HepG2 (cell line): ENCODE measurements around the gene ZDHHC7. TPM values are rescaled to one million over a fixed set of nuclear protein-coding genes. Genes with fewer than 3 reads are reported as not detected.
A peak's percentile ranks its signal among the peaks of the same experiment; 100 is the strongest.

ENCODE experiments used
- HMGA1 ChIP-seq: sonication (generic); formaldehyde crosslinking; conservative IDR thresholded peaks from 2 replicates; pipeline ENCODE4 v1.4.0; 2020; ENCODE audit warnings: missing genetic modification reagents
- HOXA7 ChIP-seq: sonication (generic); formaldehyde crosslinking; IDR thresholded peaks from 2 replicates; pipeline ENCODE4 v1.8.1; 2022; ENCODE audit warnings: mild to moderate bottlenecking, missing genetic modification reagents, moderate library complexity
- RBFOX2 ChIP-seq: fragments of 200-400 bp; formaldehyde crosslinking; IDR thresholded peaks from 2 replicates; pipeline ENCODE4 v1.6.1; 2017; ENCODE audit warnings: low read depth, mild to moderate bottlenecking, low read length
- RFX1 ChIP-seq: fragments of 450-650 bp; IDR thresholded peaks from 2 replicates; pipeline ENCODE4 v1.6.1; 2017
- ZKSCAN8 ChIP-seq: IDR thresholded peaks from 2 replicates; pipeline ENCODE4 v1.6.1; 2016; ENCODE audit warnings: borderline replicate concordance, missing genetic modification reagents, missing compliant biosample characterization
- ZNF720 ChIP-seq: sonication (generic); formaldehyde crosslinking; IDR thresholded peaks from 2 replicates; pipeline ENCODE4 v1.4.0; 2020; ENCODE audit warnings: missing genetic modification reagents
- ZSCAN20 ChIP-seq: sonication (generic); formaldehyde crosslinking; IDR thresholded peaks from 2 replicates; pipeline ENCODE4 v1.4.0; 2020; ENCODE audit warnings: missing genetic modification reagents, mild to moderate bottlenecking, borderline replicate concordance
- ZSCAN22 ChIP-seq: sonication (generic); formaldehyde crosslinking; IDR thresholded peaks from 2 replicates; pipeline ENCODE4 v1.4.0; 2020; ENCODE audit warnings: mild to moderate bottlenecking, missing genetic modification reagents
- polyA plus RNA-seq, 8 experiments: library from polyadenylated mRNA; depleted of rRNA in 3 of 8; stranded (reverse) in 7 of 8; unstranded in 1 of 8; fragments of >200 nt; fragmentation: Illumina TruSeq in 4 of 8; extraction: Trizol in 4 of 8; gene quantifications; 2 replicates each; pipeline versions ENCODE4 v1.2.1 to v1.2.3, GENCODE V29; 2011 to 2016; ENCODE audit warnings: low read depth in 4 of 8, missing spikeins in 1 of 8, mixed read lengths in 1 of 8; ENCODE audit not compliant: insufficient read depth in 1 of 8
- total RNA-seq, 5 experiments: library from RNA; depleted of rRNA; stranded (reverse); fragments of >200 nt; fragmentation: Illumina TruSeq; extraction: Trizol; gene quantifications; 2 replicates each; pipeline ENCODE4 v1.2.3, GENCODE V29; 2016; ENCODE audit warnings: low read depth in 1 of 5
- TF ChIP-seq, protein P1 (sequence below): sonication (generic); formaldehyde crosslinking; IDR thresholded peaks from 2 replicates; pipeline ENCODE4 v1.4.0; 2020; ENCODE audit warnings: missing genetic modification reagents, mild to moderate bottlenecking, borderline replicate concordance
- TF ChIP-seq, protein P2 (sequence below): sonication (generic); formaldehyde crosslinking; IDR thresholded peaks from 2 replicates; pipeline ENCODE4 v1.4.0; 2020; ENCODE audit warnings: missing genetic modification reagents, borderline replicate concordance
- TF ChIP-seq, protein P3 (sequence below): sonication (generic); formaldehyde crosslinking; IDR thresholded peaks from 2 replicates; pipeline ENCODE4 v1.5.1; 2020; ENCODE audit warnings: mild to moderate bottlenecking, missing genetic modification reagents
- TF ChIP-seq, protein P4 (sequence below): sonication (generic); formaldehyde crosslinking; IDR thresholded peaks from 2 replicates; pipeline ENCODE4 v1.5.0; 2020; ENCODE audit warnings: mild to moderate bottlenecking, missing genetic modification reagents, borderline replicate concordance

The ZDHHC7 gene
- total and polyA plus RNA-seq, 2 of the 13 experiments (the other 11 are each of a cell fraction or from before 2014, with no cell fraction given) = 46.8 to 67.6 TPM

DNA sequence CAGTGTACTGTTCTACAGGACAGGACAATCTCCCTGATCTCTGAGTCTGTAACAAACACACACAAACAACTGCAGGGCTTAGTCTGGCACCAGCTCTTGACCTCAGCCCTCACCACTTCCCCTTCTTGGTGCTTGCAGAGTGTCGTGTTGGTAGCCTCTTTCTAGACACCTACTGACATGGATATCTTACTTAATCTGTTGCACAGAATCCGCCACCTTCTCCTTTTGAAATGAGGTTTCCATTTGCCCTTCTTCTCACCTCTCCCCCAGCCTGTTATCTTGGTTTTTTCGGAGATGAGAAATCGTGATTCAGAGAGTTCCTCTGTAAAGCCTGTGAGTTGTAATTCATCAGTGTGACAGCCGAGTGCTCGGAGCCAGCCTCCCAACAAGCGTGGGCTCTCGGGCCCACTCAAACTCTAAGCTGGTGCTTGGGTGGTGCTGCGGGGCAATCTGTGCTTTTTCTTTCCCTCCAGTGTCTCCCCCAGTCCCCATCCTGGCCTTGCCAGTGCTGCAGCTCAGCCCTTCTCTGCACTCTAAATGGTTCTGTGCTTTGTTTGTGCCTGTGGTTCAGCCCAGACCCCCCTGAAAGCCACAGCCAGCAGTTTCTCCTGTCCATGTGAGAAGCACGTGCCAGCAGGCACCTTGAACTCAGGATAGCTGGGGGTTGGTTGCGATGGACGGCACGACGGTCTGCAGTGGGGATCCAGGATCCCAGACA, 44.3 kb upstream of the ZDHHC7 start (continued):
- TF ChIP-seq, protein P1, sequence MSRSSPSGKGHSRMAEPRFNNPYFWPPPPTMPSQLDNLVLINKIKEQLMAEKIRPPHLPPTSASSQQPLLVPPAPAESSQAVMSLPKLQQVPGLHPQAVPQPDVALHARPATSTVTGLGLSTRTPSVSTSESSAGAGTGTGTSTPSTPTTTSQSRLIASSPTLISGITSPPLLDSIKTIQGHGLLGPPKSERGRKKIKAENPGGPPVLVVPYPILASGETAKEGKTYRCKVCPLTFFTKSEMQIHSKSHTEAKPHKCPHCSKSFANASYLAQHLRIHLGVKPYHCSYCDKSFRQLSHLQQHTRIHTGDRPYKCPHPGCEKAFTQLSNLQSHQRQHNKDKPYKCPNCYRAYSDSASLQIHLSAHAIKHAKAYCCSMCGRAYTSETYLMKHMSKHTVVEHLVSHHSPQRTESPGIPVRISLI (CRISPR knock-in tag) = 0 out of 2 replicates have a peak, but pooled peaks have one; percentile 17
- TF ChIP-seq, protein P2, sequence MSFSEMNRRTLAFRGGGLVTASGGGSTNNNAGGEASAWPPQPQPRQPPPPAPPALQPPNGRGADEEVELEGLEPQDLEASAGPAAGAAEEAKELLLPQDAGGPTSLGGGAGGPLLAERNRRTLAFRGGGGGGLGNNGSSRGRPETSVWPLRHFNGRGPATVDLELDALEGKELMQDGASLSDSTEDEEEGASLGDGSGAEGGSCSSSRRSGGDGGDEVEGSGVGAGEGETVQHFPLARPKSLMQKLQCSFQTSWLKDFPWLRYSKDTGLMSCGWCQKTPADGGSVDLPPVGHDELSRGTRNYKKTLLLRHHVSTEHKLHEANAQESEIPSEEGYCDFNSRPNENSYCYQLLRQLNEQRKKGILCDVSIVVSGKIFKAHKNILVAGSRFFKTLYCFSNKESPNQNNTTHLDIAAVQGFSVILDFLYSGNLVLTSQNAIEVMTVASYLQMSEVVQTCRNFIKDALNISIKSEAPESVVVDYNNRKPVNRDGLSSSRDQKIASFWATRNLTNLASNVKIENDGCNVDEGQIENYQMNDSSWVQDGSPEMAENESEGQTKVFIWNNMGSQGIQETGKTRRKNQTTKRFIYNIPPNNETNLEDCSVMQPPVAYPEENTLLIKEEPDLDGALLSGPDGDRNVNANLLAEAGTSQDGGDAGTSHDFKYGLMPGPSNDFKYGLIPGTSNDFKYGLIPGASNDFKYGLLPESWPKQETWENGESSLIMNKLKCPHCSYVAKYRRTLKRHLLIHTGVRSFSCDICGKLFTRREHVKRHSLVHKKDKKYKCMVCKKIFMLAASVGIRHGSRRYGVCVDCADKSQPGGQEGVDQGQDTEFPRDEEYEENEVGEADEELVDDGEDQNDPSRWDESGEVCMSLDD (CRISPR knock-in tag) = no peak
- TF ChIP-seq ZSCAN20 = no peak
- TF ChIP-seq RBFOX2 = no peak
- TF ChIP-seq, protein P3, sequence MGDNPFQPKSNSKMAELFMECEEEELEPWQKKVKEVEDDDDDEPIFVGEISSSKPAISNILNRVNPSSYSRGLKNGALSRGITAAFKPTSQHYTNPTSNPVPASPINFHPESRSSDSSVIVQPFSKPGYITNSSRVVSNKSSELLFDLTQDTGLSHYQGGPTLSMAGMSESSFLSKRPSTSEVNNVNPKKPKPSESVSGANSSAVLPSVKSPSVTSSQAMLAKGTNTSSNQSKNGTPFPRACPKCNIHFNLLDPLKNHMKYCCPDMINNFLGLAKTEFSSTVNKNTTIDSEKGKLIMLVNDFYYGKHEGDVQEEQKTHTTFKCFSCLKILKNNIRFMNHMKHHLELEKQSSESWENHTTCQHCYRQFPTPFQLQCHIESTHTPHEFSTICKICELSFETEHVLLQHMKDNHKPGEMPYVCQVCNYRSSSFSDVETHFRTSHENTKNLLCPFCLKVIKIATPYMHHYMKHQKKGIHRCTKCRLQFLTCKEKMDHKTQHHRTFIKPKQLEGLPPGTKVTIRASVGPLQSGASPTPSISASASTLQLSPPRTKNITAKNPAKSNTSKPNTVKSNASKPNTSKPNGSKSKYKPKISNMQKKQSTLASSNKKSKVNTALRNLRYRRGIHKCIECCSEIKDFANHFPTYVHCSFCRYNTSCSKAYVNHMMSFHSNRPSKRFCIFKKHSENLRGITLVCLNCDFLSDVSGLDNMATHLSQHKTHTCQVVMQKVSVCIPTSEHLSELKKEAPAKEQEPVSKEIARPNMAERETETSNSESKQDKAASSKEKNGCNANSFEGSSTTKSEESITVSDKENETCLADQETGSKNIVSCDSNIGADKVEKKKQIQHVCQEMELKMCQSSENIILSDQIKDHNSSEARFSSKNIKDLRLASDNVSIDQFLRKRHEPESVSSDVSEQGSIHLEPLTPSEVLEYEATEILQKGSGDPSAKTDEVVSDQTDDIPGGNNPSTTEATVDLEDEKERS (CRISPR knock-in tag) = peak; percentile 93
- no peak for TF ChIP-seq ZKSCAN8 (CRISPR knock-in tag)
- no peak for TF ChIP-seq RFX1
- no peak for TF ChIP-seq HOXA7
- TF ChIP-seq, protein P4, sequence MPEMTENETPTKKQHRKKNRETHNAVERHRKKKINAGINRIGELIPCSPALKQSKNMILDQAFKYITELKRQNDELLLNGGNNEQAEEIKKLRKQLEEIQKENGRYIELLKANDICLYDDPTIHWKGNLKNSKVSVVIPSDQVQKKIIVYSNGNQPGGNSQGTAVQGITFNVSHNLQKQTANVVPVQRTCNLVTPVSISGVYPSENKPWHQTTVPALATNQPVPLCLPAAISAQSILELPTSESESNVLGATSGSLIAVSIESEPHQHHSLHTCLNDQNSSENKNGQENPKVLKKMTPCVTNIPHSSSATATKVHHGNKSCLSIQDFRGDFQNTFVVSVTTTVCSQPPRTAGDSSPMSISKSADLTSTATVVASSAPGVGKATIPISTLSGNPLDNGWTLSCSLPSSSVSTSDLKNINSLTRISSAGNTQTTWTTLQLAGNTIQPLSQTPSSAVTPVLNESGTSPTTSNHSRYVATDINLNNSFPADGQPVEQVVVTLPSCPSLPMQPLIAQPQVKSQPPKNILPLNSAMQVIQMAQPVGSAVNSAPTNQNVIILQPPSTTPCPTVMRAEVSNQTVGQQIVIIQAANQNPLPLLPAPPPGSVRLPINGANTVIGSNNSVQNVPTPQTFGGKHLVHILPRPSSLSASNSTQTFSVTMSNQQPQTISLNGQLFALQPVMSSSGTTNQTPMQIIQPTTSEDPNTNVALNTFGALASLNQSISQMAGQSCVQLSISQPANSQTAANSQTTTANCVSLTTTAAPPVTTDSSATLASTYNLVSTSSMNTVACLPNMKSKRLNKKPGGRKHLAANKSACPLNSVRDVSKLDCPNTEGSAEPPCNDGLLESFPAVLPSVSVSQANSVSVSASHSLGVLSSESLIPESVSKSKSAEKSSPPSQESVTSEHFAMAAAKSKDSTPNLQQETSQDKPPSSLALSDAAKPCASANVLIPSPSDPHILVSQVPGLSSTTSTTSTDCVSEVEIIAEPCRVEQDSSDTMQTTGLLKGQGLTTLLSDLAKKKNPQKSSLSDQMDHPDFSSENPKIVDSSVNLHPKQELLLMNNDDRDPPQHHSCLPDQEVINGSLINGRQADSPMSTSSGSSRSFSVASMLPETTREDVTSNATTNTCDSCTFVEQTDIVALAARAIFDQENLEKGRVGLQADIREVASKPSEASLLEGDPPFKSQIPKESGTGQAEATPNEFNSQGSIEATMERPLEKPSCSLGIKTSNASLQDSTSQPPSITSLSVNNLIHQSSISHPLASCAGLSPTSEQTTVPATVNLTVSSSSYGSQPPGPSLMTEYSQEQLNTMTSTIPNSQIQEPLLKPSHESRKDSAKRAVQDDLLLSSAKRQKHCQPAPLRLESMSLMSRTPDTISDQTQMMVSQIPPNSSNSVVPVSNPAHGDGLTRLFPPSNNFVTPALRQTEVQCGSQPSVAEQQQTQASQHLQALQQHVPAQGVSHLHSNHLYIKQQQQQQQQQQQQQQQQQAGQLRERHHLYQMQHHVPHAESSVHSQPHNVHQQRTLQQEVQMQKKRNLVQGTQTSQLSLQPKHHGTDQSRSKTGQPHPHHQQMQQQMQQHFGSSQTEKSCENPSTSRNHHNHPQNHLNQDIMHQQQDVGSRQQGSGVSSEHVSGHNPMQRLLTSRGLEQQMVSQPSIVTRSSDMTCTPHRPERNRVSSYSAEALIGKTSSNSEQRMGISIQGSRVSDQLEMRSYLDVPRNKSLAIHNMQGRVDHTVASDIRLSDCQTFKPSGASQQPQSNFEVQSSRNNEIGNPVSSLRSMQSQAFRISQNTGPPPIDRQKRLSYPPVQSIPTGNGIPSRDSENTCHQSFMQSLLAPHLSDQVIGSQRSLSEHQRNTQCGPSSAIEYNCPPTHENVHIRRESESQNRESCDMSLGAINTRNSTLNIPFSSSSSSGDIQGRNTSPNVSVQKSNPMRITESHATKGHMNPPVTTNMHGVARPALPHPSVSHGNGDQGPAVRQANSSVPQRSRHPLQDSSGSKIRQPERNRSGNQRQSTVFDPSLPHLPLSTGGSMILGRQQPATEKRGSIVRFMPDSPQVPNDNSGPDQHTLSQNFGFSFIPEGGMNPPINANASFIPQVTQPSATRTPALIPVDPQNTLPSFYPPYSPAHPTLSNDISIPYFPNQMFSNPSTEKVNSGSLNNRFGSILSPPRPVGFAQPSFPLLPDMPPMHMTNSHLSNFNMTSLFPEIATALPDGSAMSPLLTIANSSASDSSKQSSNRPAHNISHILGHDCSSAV (CRISPR knock-in tag) = peak; percentile 54; the same call in 1 of the 2 replicates
- peak; percentile 76 for TF ChIP-seq ZSCAN22
- TF ChIP-seq HMGA1 (CRISPR knock-in tag) = no peak
- no peak for TF ChIP-seq ZNF720 (CRISPR knock-in tag)
